WTC11 (cell line): ENCODE measurements around the gene STK38L. TPM values are rescaled to one million over a fixed set of nuclear protein-coding genes. Genes with fewer than 3 reads are reported as not detected.
"Not testable (repeated sequence)": the region's sequence is repeated elsewhere in the genome, so short reads cannot be mapped to it uniquely, and the experiment has no call there.

ENCODE experiments used
- ATAC-seq: fragments of 200-7000 bp; cut with Tn5 transposase; 2 replicates; pipeline ENCODE4 v1.10.0; 2021; ENCODE audit warnings: mild to moderate bottlenecking, moderate library complexity
- CTCF ChIA-PET: fragments of 300-600 bp; sonication (Branson Sonifier 250); formaldehyde crosslinking; loops from one replicate; lab custom pipeline; 2021; ENCODE audit warnings: antibody characterized with exemption; lab: Charles Lee
- POLR2A ChIA-PET: fragments of 350-600 bp; sonication (Branson Sonifier 250); formaldehyde crosslinking; loops from one replicate; lab custom pipeline; 2021; ENCODE audit warnings: antibody characterized with exemption; lab: Charles Lee
- DNase-seq: peaks from one replicate; pipeline ENCODE4 v3.0.0; 2021; ENCODE audit warnings: low spot score
- H3K27ac Mint-ChIP-seq: 2 replicates; pipeline ENCODE4 v1.8.0; 2021; ENCODE audit warnings: mixed read lengths
- H3K27me3 Mint-ChIP-seq: 2 replicates; pipeline ENCODE4 v1.8.0; 2021; ENCODE audit warnings: low read depth, mild to moderate bottlenecking, moderate library complexity, mixed read lengths
- H3K36me3 Mint-ChIP-seq: 2 replicates; pipeline ENCODE4 v1.8.0; 2021; ENCODE audit warnings: mixed read lengths
- H3K4me1 Mint-ChIP-seq: 2 replicates; pipeline ENCODE4 v1.8.0; 2022; ENCODE audit warnings: mixed read lengths
- H3K4me3 Mint-ChIP-seq: 2 replicates; pipeline ENCODE4 v1.8.0; 2021; ENCODE audit warnings: mild to moderate bottlenecking, moderate library complexity, mixed read lengths
- H3K9me3 Mint-ChIP-seq: 2 replicates; pipeline ENCODE4 v1.8.0; 2021; ENCODE audit warnings: mixed read lengths
- AFF4 ChIP-seq: sonication (generic); formaldehyde crosslinking; IDR thresholded peaks from 2 replicates; pipeline ENCODE4 v1.8.1; 2023; ENCODE audit warnings: mild to moderate bottlenecking, missing genetic modification reagents, borderline replicate concordance
- ATF6 ChIP-seq: sonication (generic); formaldehyde crosslinking; IDR thresholded peaks from 2 replicates; pipeline ENCODE4 v1.8.1; 2023; ENCODE audit warnings: mild to moderate bottlenecking, missing genetic modification reagents
- CREM ChIP-seq: sonication (generic); formaldehyde crosslinking; IDR thresholded peaks from 2 replicates; pipeline ENCODE4 v1.8.1; 2022; ENCODE audit warnings: mild to moderate bottlenecking, missing genetic modification reagents, moderate library complexity
- CTCF ChIP-seq: fragments of 200-600 bp; IDR thresholded peaks from 2 replicates; pipeline ENCODE4 v1.8.0; 2022; ENCODE audit warnings: antibody characterized with exemption
- E2F1 ChIP-seq: sonication (generic); formaldehyde crosslinking; IDR thresholded peaks from 2 replicates; pipeline ENCODE4 v1.8.0; 2022; ENCODE audit warnings: mild to moderate bottlenecking, missing genetic modification reagents
- E2F5 ChIP-seq: sonication (generic); formaldehyde crosslinking; IDR thresholded peaks from 2 replicates; pipeline ENCODE4 v1.8.1; 2022; ENCODE audit warnings: mild to moderate bottlenecking, moderate library complexity, missing genetic modification reagents
- GTF2I ChIP-seq: fragments of 250-450 bp; sonication (Bioruptor Pico); conservative IDR thresholded peaks from 2 replicates; pipeline ENCODE4 v1.4.0; 2021; ENCODE audit warnings: mild to moderate bottlenecking
- HMGA2 ChIP-seq: fragments of 250-450 bp; sonication (Bioruptor Pico); IDR thresholded peaks from 2 replicates; pipeline ENCODE4 v1.4.0; 2021; ENCODE audit warnings: mild to moderate bottlenecking, moderate library complexity
- HMGXB4 ChIP-seq: sonication (generic); formaldehyde crosslinking; IDR thresholded peaks from 2 replicates; pipeline ENCODE4 v1.8.1; 2023; ENCODE audit warnings: mild to moderate bottlenecking, moderate library complexity, missing genetic modification reagents
- JAZF1 ChIP-seq: fragments of 250-450 bp; sonication (Bioruptor Pico); IDR thresholded peaks from 2 replicates; pipeline ENCODE4 v1.9.0; 2021; ENCODE audit warnings: moderate library complexity, mild to moderate bottlenecking, inconsistent platforms
- JUN ChIP-seq: sonication (generic); formaldehyde crosslinking; IDR thresholded peaks from 2 replicates; pipeline ENCODE4 v1.8.0; 2023; ENCODE audit warnings: mild to moderate bottlenecking, missing genetic modification reagents
- NR1H2 ChIP-seq: sonication (generic); formaldehyde crosslinking; IDR thresholded peaks from 2 replicates; pipeline ENCODE4 v1.9.0; 2021; ENCODE audit warnings: mild to moderate bottlenecking, moderate library complexity, missing genetic modification reagents
- OVOL2 ChIP-seq: fragments of 250-450 bp; sonication (Bioruptor Pico); IDR thresholded peaks from 2 replicates; pipeline ENCODE4 v1.9.0; 2021; ENCODE audit warnings: mild to moderate bottlenecking, borderline replicate concordance
- ZMAT4 ChIP-seq: fragments of 250-450 bp; sonication (Bioruptor Pico); IDR thresholded peaks from 2 replicates; pipeline ENCODE4 v1.9.0; 2021; ENCODE audit warnings: mild to moderate bottlenecking
- ZSCAN18 ChIP-seq: fragments of 250-450 bp; sonication (Bioruptor Pico); IDR thresholded peaks from 2 replicates; pipeline ENCODE4 v2.1.2; 2022; ENCODE audit warnings: mild to moderate bottlenecking, moderate library complexity
- total RNA-seq: library from RNA; stranded (reverse); gene quantifications from 3 replicates; pipeline ENCODE4 v1.2.3, GENCODE V29; 2021

Gene STK38L
- total RNA-seq, 1 experiment from 2014 or later: 47.2 TPM

- peaks cover 5% of the 10 kb centered on the region for H3K4me1 Mint-ChIP-seq
- CTCF ChIA-PET: interaction anchor here (0.9 kb wide), 1 partner anchor 77 kb away, joined by 3 read pairs; no protein-coding TSS in a partner anchor
- no peak for TF ChIP-seq HMGXB4
- H3K27me3 Mint-ChIP-seq: no peaks in the 10 kb centered on the region
- no peaks in the 10 kb centered on the region for H3K9me3 Mint-ChIP-seq
- no peak for DNase-seq
- POLR2A ChIA-PET: no interaction called here
- H3K36me3 Mint-ChIP-seq: no peaks in the 10 kb centered on the region
- ATAC-seq: no peak
- H3K27ac Mint-ChIP-seq: no peak overlapping the region
- H3K4me3 Mint-ChIP-seq: no peak overlapping the region
These were observed 14.7 kb upstream of the STK38L start for GRCh38 chr12:27229367-27229766.

GRCh38 chr12:27231374-27231773 lies 12.7 kb upstream of the STK38L start:
- not testable (repeated sequence) for ATAC-seq, H3K4me3 Mint-ChIP-seq, DNase-seq, H3K27ac Mint-ChIP-seq, H3K36me3 Mint-ChIP-seq, H3K27me3 Mint-ChIP-seq, H3K4me1 Mint-ChIP-seq, H3K9me3 Mint-ChIP-seq
- ChIA-PET POLR2A (interaction anchor here (0.6 kb wide), 1 partner anchor 416 kb away, joined by 5 read pairs; no protein-coding TSS in a partner anchor), CTCF (interaction anchor here (0.6 to 1.1 kb wide), 2 partner anchors 75 to 145 kb away, joined by 3 read pairs; no protein-coding TSS in a partner anchor)

GRCh38 chr12:27233814-27234213 lies 10.3 kb upstream of the STK38L start:
- Mint-ChIP-seq H3K36me3 (no peaks in the 10 kb centered on the region), H3K27me3 (no peaks in the 10 kb centered on the region), H3K4me3 (no peak overlapping the region), H3K9me3 (no peaks in the 10 kb centered on the region), H3K4me1 (no peaks in the 10 kb centered on the region; the same call in 1 of the 2 replicates), H3K27ac (no peak overlapping the region)
- ATAC-seq (peak; percentile 65), DNase-seq (peak; percentile 23)
- ChIA-PET CTCF (no interaction called here), POLR2A (no interaction called here)
- 0 out of 2 replicates have a peak, but pooled peaks have one; percentile 9 for TF ChIP-seq CTCF
- TF ChIP-seq JAZF1 (CRISPR knock-in tag): no peak

GRCh38 chr12:27236498-27236897 lies 7.6 kb upstream of the STK38L start:
- Mint-ChIP-seq H3K27me3 (no peaks in the 10 kb centered on the region), H3K4me3 (no peak overlapping the region), H3K9me3 (no peaks in the 10 kb centered on the region), H3K27ac (no peak overlapping the region), H3K4me1 (no peaks in the 10 kb centered on the region; the same call in 1 of the 2 replicates), H3K36me3 (no peaks in the 10 kb centered on the region)
- DNase-seq: no peak
- ATAC-seq: no peak
- ChIA-PET CTCF (interaction anchor here (3.9 kb wide), 1 partner anchor 69 kb away, joined by 18 read pairs; no protein-coding TSS in a partner anchor), POLR2A (no interaction called here)
- TF ChIP-seq CREM (CRISPR knock-in tag) (no peak), ZMAT4 (CRISPR knock-in tag) (no peak), HMGA2 (CRISPR knock-in tag) (no peak), E2F1 (CRISPR knock-in tag) (no peak), ZSCAN18 (CRISPR knock-in tag) (no peak), NR1H2 (CRISPR knock-in tag) (no peak), OVOL2 (CRISPR knock-in tag) (no peak), AFF4 (CRISPR knock-in tag) (no peak), GTF2I (CRISPR knock-in tag) (no peak), ATF6 (CRISPR knock-in tag) (no peak), E2F5 (CRISPR knock-in tag) (no peak), JUN (CRISPR knock-in tag) (no peak)
